Activated naive CD4-positive, alpha-beta T cell treated with anti-CD3 and anti-CD28 coated beads, Interleukin-2, amount 50 U/mL, for 72 hours (primary cell): ENCODE data around the gene PAGE2B. TPM values are rescaled to one million over a fixed set of nuclear protein-coding genes. Genes with fewer than 3 reads are reported as not detected.
"Not testable (repeated sequence)": the region's sequence is repeated elsewhere in the genome, so short reads cannot be mapped to it uniquely, and the experiment has no call there.

ENCODE experiments used
- ATAC-seq, 2 donors: fragments of 150-1000 bp; cut with Tn5 transposase; 2 replicates each; pipeline ENCODE4 v1.10.0; 2021; ENCODE audit warnings: mild to moderate bottlenecking in 2 of 2, moderate library complexity in 2 of 2
- DNase-seq, 2 donors: peaks; one replicate each; pipeline ENCODE4 v3.0.0; 2021 to 2022; ENCODE audit warnings: low spot score in 2 of 2
- H3K27ac Mint-ChIP-seq, 2 donors: one replicate each; pipeline ENCODE4 v1.8.0; 2022; ENCODE audit warnings: mild to moderate bottlenecking in 2 of 2, mixed read lengths in 2 of 2
- H3K36me3 Mint-ChIP-seq, 2 donors: one replicate each; pipeline ENCODE4 v1.8.0; 2022; ENCODE audit warnings: mixed read lengths in 2 of 2
- H3K9me3 Mint-ChIP-seq, 2 donors: one replicate each; pipeline ENCODE4 v1.8.0; 2022; ENCODE audit warnings: mixed read lengths in 2 of 2
- total RNA-seq, 2 donors: library from RNA; stranded (reverse); gene quantifications; one replicate each; pipeline ENCODE4 v1.2.3, GENCODE V29; 2022

Gene PAGE2B
- total RNA-seq, result 1 to 10 TPM; 1.3 to 1.6 TPM

- ATAC-seq (no peak), DNase-seq (no peak)
- Mint-ChIP-seq H3K36me3 (peaks cover 0 to 13% of the 10 kb centered on the region in 2 donors), H3K27ac (no peak within 1 kb of the TSS), H3K9me3 (peaks cover 0 to 2% of the 10 kb centered on the region in 2 donors)
These were observed at the start of gene PAGE2B for GRCh38 chrX:55074851-55075467. PAGE2B (plus strand) TSS chrX:55075030; CDS start chrX:55076042, 1,012 bp downstream.

GRCh38 chrX:55026143-55026542, 48.7 kb upstream of the PAGE2B start:
- ATAC-seq, result no peak
- DNase-seq, result no peak
- Mint-ChIP-seq H3K27ac (no peak overlapping the region), H3K9me3 (no peaks in the 10 kb centered on the region), H3K36me3 (no peaks in the 10 kb centered on the region)

- H3K9me3 Mint-ChIP-seq, result no peaks in the 10 kb centered on the region
- ATAC-seq (no peak), DNase-seq (no peak)
- no peak overlapping the region for H3K27ac Mint-ChIP-seq
- no peaks in the 10 kb centered on the region for H3K36me3 Mint-ChIP-seq
These were observed 48.0 kb upstream of the PAGE2B start for GRCh38 chrX:55026840-55027239.

- no peak for DNase-seq
- no peaks in the 10 kb centered on the region for H3K9me3 Mint-ChIP-seq
- H3K36me3 Mint-ChIP-seq, result no peaks in the 10 kb centered on the region
- no peak for ATAC-seq
- H3K27ac Mint-ChIP-seq, result no peak overlapping the region
These were observed 46.8 kb upstream of the PAGE2B start for GRCh38 chrX:55028040-55028439.

- Mint-ChIP-seq H3K36me3 (no peaks in the 10 kb centered on the region), H3K9me3 (no peaks in the 10 kb centered on the region), H3K27ac (no peak overlapping the region)
- no peak for ATAC-seq
- no peak for DNase-seq
These were observed 46.2 kb upstream of the PAGE2B start for GRCh38 chrX:55028611-55029010.

- ATAC-seq (no peak), DNase-seq (no peak)
- Mint-ChIP-seq H3K27ac (no peak overlapping the region), H3K36me3 (no peaks in the 10 kb centered on the region), H3K9me3 (no peaks in the 10 kb centered on the region)
These were observed 45.5 kb upstream of the PAGE2B start for GRCh38 chrX:55029291-55029690.

- ATAC-seq, result no peak
- Mint-ChIP-seq H3K27ac (no peak within 1 kb of the TSS), H3K36me3 (no peaks in the 10 kb centered on the region)
These were observed 44.3 kb upstream of the PAGE2B start, which contains the start of gene ALAS2 for GRCh38 chrX:55030271-55031205. ALAS2 (minus strand) TSS chrX:55030977; CDS start chrX:55026000, 4,977 bp downstream.

GRCh38 chrX:55033429-55033828, 41.4 kb upstream of the PAGE2B start:
- no peaks in the 10 kb centered on the region for H3K36me3 Mint-ChIP-seq
- no peak for DNase-seq
- H3K9me3 Mint-ChIP-seq, result no peaks in the 10 kb centered on the region
- no peak for ATAC-seq
- no peak overlapping the region for H3K27ac Mint-ChIP-seq

More at GRCh38 chrX:55030271-55031205, 44.3 kb upstream of the PAGE2B start, which contains the start of gene ALAS2:
- no peak for DNase-seq
- no peaks in the 10 kb centered on the region for H3K9me3 Mint-ChIP-seq

- Mint-ChIP-seq H3K27ac (no peak overlapping the region), H3K9me3 (no peaks in the 10 kb centered on the region), H3K36me3 (no peaks in the 10 kb centered on the region)
- ATAC-seq (no peak), DNase-seq (no peak)
These were observed 35.4 kb upstream of the PAGE2B start for GRCh38 chrX:55039471-55039870.

GRCh38 chrX:55041514-55041913, 33.3 kb upstream of the PAGE2B start:
- no peak overlapping the region for H3K27ac Mint-ChIP-seq
- no peak for ATAC-seq

GRCh38 chrX:55050599-55050998, 24.2 kb upstream of the PAGE2B start:
- H3K36me3 Mint-ChIP-seq, H3K27ac Mint-ChIP-seq, H3K9me3 Mint-ChIP-seq, ATAC-seq, DNase-seq: not testable (repeated sequence)

More at GRCh38 chrX:55041514-55041913, 33.3 kb upstream of the PAGE2B start:
- DNase-seq, result no peak
- H3K36me3 Mint-ChIP-seq, result no peaks in the 10 kb centered on the region
- no peaks in the 10 kb centered on the region for H3K9me3 Mint-ChIP-seq

- DNase-seq, result peak in 1 of 2 donors; percentile 1
- H3K36me3 Mint-ChIP-seq, result peaks cover 0 to under 1% of the 10 kb centered on the region in 2 donors
- H3K27ac Mint-ChIP-seq, result peak overlapping the region; percentile 77 to 85
- peak; percentile 81 for ATAC-seq
- H3K9me3 Mint-ChIP-seq, result peaks cover 0 to 4% of the 10 kb centered on the region in 2 donors
These were observed 17.8 kb upstream of the PAGE2B start for GRCh38 chrX:55056820-55057674.

- ATAC-seq (peak; percentile 56 to 80), DNase-seq (peak in 1 of 2 donors; percentile 6)
- H3K36me3 Mint-ChIP-seq, result no peaks in the 10 kb centered on the region
- peak overlapping the region in 1 of 2 donors; percentile 85 for H3K27ac Mint-ChIP-seq
- H3K9me3 Mint-ChIP-seq, result peaks cover 0 to 4% of the 10 kb centered on the region in 2 donors
These were observed 17.1 kb upstream of the PAGE2B start for GRCh38 chrX:55057675-55058249.

GRCh38 chrX:55067180-55067579, 7.7 kb upstream of the PAGE2B start:
- not testable (repeated sequence) for ATAC-seq, H3K9me3 Mint-ChIP-seq, H3K27ac Mint-ChIP-seq, DNase-seq
- peaks cover 0 to 14% of the 10 kb centered on the region in 2 donors for H3K36me3 Mint-ChIP-seq

GRCh38 chrX:55072286-55072685, 2.5 kb upstream of the PAGE2B start:
- ATAC-seq, result no peak
- no peak for DNase-seq
- H3K36me3 Mint-ChIP-seq, result peaks cover 0 to 14% of the 10 kb centered on the region in 2 donors
- peaks cover 0 to 3% of the 10 kb centered on the region in 2 donors for H3K9me3 Mint-ChIP-seq
- no peak overlapping the region for H3K27ac Mint-ChIP-seq

GRCh38 chrX:55088795-55089489, 14.1 kb downstream of the PAGE2B start, which contains the start of gene PAGE2:
PAGE2 (plus strand) TSS chrX:55089018; CDS start chrX:55090021, 1,003 bp downstream.
- no peak for DNase-seq
- no peak for ATAC-seq
- Mint-ChIP-seq H3K36me3 (no peaks in the 10 kb centered on the region), H3K9me3 (no peaks in the 10 kb centered on the region), H3K27ac (no peak within 1 kb of the TSS)
